Choroid plexus epithelial cell (primary cell): Measurements from ENCODE around the gene HFE.
"Not testable (repeated sequence)": the region's sequence is repeated elsewhere in the genome, so short reads cannot be mapped to it uniquely, and the experiment has no call there.

ENCODE experiments used
- DNase-seq: peaks from one replicate; pipeline ENCODE4 v3.0.0-alpha.2; 2010; ENCODE audit warnings: low read depth
- H3K4me3 ChIP-seq: 2 replicates; pipeline ENCODE4 v1.5.1; 2011; ENCODE audit warnings: low read depth, mild to moderate bottlenecking, control low read depth, low read length, moderate library complexity
- CTCF ChIP-seq: conservative IDR thresholded peaks from 2 replicates; pipeline ENCODE4 v1.5.1; 2011; ENCODE audit warnings: low read depth, mild to moderate bottlenecking, control low read depth, inconsistent platforms, low read length, moderate library complexity

Gene HFE

GRCh38 chr6:26087284-26088115 is at the start of gene HFE:
HFE (plus strand) TSS chr6:26087429; CDS start chr6:26087441, 12 bp downstream.
- peak; percentile 65 for DNase-seq
- peak; percentile 32 for TF ChIP-seq CTCF
- peak within 1 kb of the TSS; percentile 88 for H3K4me3 ChIP-seq

- DNase-seq: no peak
- no peak for TF ChIP-seq CTCF
- H3K4me3 ChIP-seq: no peak overlapping the region
These were observed 45.3 kb upstream of the HFE start for GRCh38 chr6:26041946-26042345.

- no peak for TF ChIP-seq CTCF
- H3K4me3 ChIP-seq: peak overlapping the region; percentile 66
- DNase-seq: peak; percentile 99
These were observed 43.7 kb upstream of the HFE start for GRCh38 chr6:26043384-26044139.

GRCh38 chr6:26044140-26045064 is 42.8 kb upstream of the HFE start:
- DNase-seq: peak; percentile 55
- TF ChIP-seq CTCF: no peak
- H3K4me3 ChIP-seq: peak overlapping the region; percentile 66

- DNase-seq: peak; percentile 96
- H3K4me3 ChIP-seq: peak overlapping the region; percentile 66
- TF ChIP-seq CTCF: peak; percentile 30
These were observed 41.9 kb upstream of the HFE start for GRCh38 chr6:26045065-26045927.

- no peak for TF ChIP-seq CTCF
- peak overlapping the region; percentile 66 for H3K4me3 ChIP-seq
- no peak for DNase-seq
These were observed 41.3 kb upstream of the HFE start for GRCh38 chr6:26045928-26046368.

- DNase-seq, H3K4me3 ChIP-seq: not testable (repeated sequence)
These were observed 39.9 kb upstream of the HFE start for GRCh38 chr6:26047329-26047728.
